Measurements from ENCODE around the gene ITPK1.
"Not testable (repeated sequence)": the region's sequence is repeated elsewhere in the genome, so short reads cannot be mapped to it uniquely, and the experiment has no call there.

ITPK1 gene

GRCh38 chr14:93063393-93063792, 52.3 kb downstream of the ITPK1 start:
- no peaks in the 10 kb centered on the region for H3K27me3 ChIP-seq (ENCODE audit: insufficient read depth, low read length)
- peaks cover 9% of the 10 kb centered on the region for H3K4me1 ChIP-seq (ENCODE audit: insufficient read depth, low read length)
- 97% methylated on average over 5 of the region's 5 CpGs for WGBS
- no peak overlapping the region for H3K9ac ChIP-seq (ENCODE audit: low read depth, low read length)
- H3K36me3 ChIP-seq (ENCODE audit: insufficient read depth, low read length) = no peaks in the 10 kb centered on the region; the same call in 1 of the 2 replicates
- H3K9me3 ChIP-seq (ENCODE audit: insufficient read depth, low read depth, low read length) = no peaks in the 10 kb centered on the region
- H3K27ac ChIP-seq (ENCODE audit: low read depth, low read length) = no peak overlapping the region
- H3K4me3 ChIP-seq (ENCODE audit: low read length) = no peak overlapping the region

GRCh38 chr14:93062890-93063289, 52.8 kb downstream of the ITPK1 start:
- Histone ChIP-seq H3K27ac (ENCODE audit: low read depth, low read length) (no peak overlapping the region), H3K4me1 (ENCODE audit: insufficient read depth, low read length) (peaks cover 9% of the 10 kb centered on the region), H3K36me3 (ENCODE audit: insufficient read depth, low read length) (no peaks in the 10 kb centered on the region; the same call in 1 of the 2 replicates), H3K9ac (ENCODE audit: low read depth, low read length) (no peak overlapping the region), H3K4me3 (ENCODE audit: low read length) (no peak overlapping the region), H3K27me3 (ENCODE audit: insufficient read depth, low read length) (no peaks in the 10 kb centered on the region), H3K9me3 (ENCODE audit: insufficient read depth, low read depth, low read length) (no peaks in the 10 kb centered on the region)
- 93% methylated on average over 10 of the region's 10 CpGs for WGBS

- not testable (repeated sequence) for H3K4me3 ChIP-seq (ENCODE audit: low read length); H3K27me3 ChIP-seq (ENCODE audit: insufficient read depth, low read length); H3K9me3 ChIP-seq (ENCODE audit: insufficient read depth, low read depth, low read length); H3K36me3 ChIP-seq (ENCODE audit: insufficient read depth, low read length); H3K4me1 ChIP-seq (ENCODE audit: insufficient read depth, low read length); H3K9ac ChIP-seq (ENCODE audit: low read depth, low read length); H3K27ac ChIP-seq (ENCODE audit: low read depth, low read length)
- 91% methylated on average over 11 of the region's 12 CpGs for WGBS
These were observed 53.7 kb downstream of the ITPK1 start for GRCh38 chr14:93062013-93062412.

- no peak overlapping the region for H3K9ac ChIP-seq (ENCODE audit: low read depth, low read length)
- peaks cover 9% of the 10 kb centered on the region for H3K4me1 ChIP-seq (ENCODE audit: insufficient read depth, low read length)
- H3K27me3 ChIP-seq (ENCODE audit: insufficient read depth, low read length) = no peaks in the 10 kb centered on the region
- no peaks in the 10 kb centered on the region for H3K36me3 ChIP-seq (ENCODE audit: insufficient read depth, low read length)
- no peak overlapping the region for H3K4me3 ChIP-seq (ENCODE audit: low read length)
- 87% methylated on average over 4 of the region's 4 CpGs for WGBS
- no peak overlapping the region for H3K27ac ChIP-seq (ENCODE audit: low read depth, low read length)
- no peaks in the 10 kb centered on the region for H3K9me3 ChIP-seq (ENCODE audit: insufficient read depth, low read depth, low read length)
These were observed 54.2 kb downstream of the ITPK1 start for GRCh38 chr14:93061380-93062012.

GRCh38 chr14:93060841-93061240, 54.9 kb downstream of the ITPK1 start:
- Histone ChIP-seq H3K9me3 (ENCODE audit: insufficient read depth, low read depth, low read length) (no peaks in the 10 kb centered on the region), H3K9ac (ENCODE audit: low read depth, low read length) (no peak overlapping the region), H3K36me3 (ENCODE audit: insufficient read depth, low read length) (no peaks in the 10 kb centered on the region), H3K4me1 (ENCODE audit: insufficient read depth, low read length) (peaks cover 12% of the 10 kb centered on the region), H3K27me3 (ENCODE audit: insufficient read depth, low read length) (no peaks in the 10 kb centered on the region), H3K4me3 (ENCODE audit: low read length) (no peak overlapping the region), H3K27ac (ENCODE audit: low read depth, low read length) (no peak overlapping the region)
- WGBS = 90% methylated on average over 1 of the region's 1 CpG

GRCh38 chr14:93059917-93060545, 55.7 kb downstream of the ITPK1 start:
- Histone ChIP-seq H3K4me1 (ENCODE audit: insufficient read depth, low read length) (peaks cover 12% of the 10 kb centered on the region), H3K36me3 (ENCODE audit: insufficient read depth, low read length) (no peaks in the 10 kb centered on the region), H3K27ac (ENCODE audit: low read depth, low read length) (peak overlapping the region; percentile 7; the same call in 1 of the 2 replicates), H3K4me3 (ENCODE audit: low read length) (no peak overlapping the region), H3K9ac (ENCODE audit: low read depth, low read length) (no peak overlapping the region), H3K27me3 (ENCODE audit: insufficient read depth, low read length) (no peaks in the 10 kb centered on the region), H3K9me3 (ENCODE audit: insufficient read depth, low read depth, low read length) (no peaks in the 10 kb centered on the region)
- 73% methylated on average over 7 of the region's 9 CpGs for WGBS

GRCh38 chr14:93059260-93059659, 56.5 kb downstream of the ITPK1 start:
- Histone ChIP-seq H3K27ac (ENCODE audit: low read depth, low read length) (no peak overlapping the region), H3K9me3 (ENCODE audit: insufficient read depth, low read depth, low read length) (no peaks in the 10 kb centered on the region), H3K36me3 (ENCODE audit: insufficient read depth, low read length) (no peaks in the 10 kb centered on the region), H3K27me3 (ENCODE audit: insufficient read depth, low read length) (no peaks in the 10 kb centered on the region), H3K4me1 (ENCODE audit: insufficient read depth, low read length) (peaks cover 12% of the 10 kb centered on the region), H3K4me3 (ENCODE audit: low read length) (no peak overlapping the region), H3K9ac (ENCODE audit: low read depth, low read length) (no peak overlapping the region)
- WGBS = over 99% methylated on average over 16 of the region's 16 CpGs

GRCh38 chr14:93057586-93058280, 58.0 kb downstream of the ITPK1 start:
- Histone ChIP-seq H3K27me3 (ENCODE audit: insufficient read depth, low read length) (no peaks in the 10 kb centered on the region), H3K27ac (ENCODE audit: low read depth, low read length) (no peak overlapping the region), H3K9ac (ENCODE audit: low read depth, low read length) (no peak overlapping the region), H3K4me3 (ENCODE audit: low read length) (no peak overlapping the region), H3K4me1 (ENCODE audit: insufficient read depth, low read length) (peaks cover 12% of the 10 kb centered on the region), H3K36me3 (ENCODE audit: insufficient read depth, low read length) (no peaks in the 10 kb centered on the region), H3K9me3 (ENCODE audit: insufficient read depth, low read depth, low read length) (no peaks in the 10 kb centered on the region)
- WGBS = 90% methylated on average over 14 of the region's 14 CpGs

GRCh38 chr14:93056840-93057585, 58.7 kb downstream of the ITPK1 start:
- Histone ChIP-seq H3K27me3 (ENCODE audit: insufficient read depth, low read length) (no peaks in the 10 kb centered on the region), H3K9ac (ENCODE audit: low read depth, low read length) (no peak overlapping the region), H3K4me3 (ENCODE audit: low read length) (no peak overlapping the region), H3K4me1 (ENCODE audit: insufficient read depth, low read length) (peaks cover 19% of the 10 kb centered on the region), H3K36me3 (ENCODE audit: insufficient read depth, low read length) (no peaks in the 10 kb centered on the region), H3K27ac (ENCODE audit: low read depth, low read length) (no peak overlapping the region), H3K9me3 (ENCODE audit: insufficient read depth, low read depth, low read length) (no peaks in the 10 kb centered on the region)
- 87% methylated on average over 14 of the region's 14 CpGs for WGBS

GRCh38 chr14:93056166-93056839, 59.4 kb downstream of the ITPK1 start:
- H3K36me3 ChIP-seq (ENCODE audit: insufficient read depth, low read length) = no peaks in the 10 kb centered on the region
- no peak overlapping the region for H3K27ac ChIP-seq (ENCODE audit: low read depth, low read length)
- no peaks in the 10 kb centered on the region for H3K9me3 ChIP-seq (ENCODE audit: insufficient read depth, low read depth, low read length)
- no peak overlapping the region for H3K4me3 ChIP-seq (ENCODE audit: low read length)
- no peak overlapping the region; the same call in 1 of the 2 replicates for H3K9ac ChIP-seq (ENCODE audit: low read depth, low read length)
- peaks cover 24% of the 10 kb centered on the region for H3K4me1 ChIP-seq (ENCODE audit: insufficient read depth, low read length)
- H3K27me3 ChIP-seq (ENCODE audit: insufficient read depth, low read length) = no peaks in the 10 kb centered on the region
- 88% methylated on average over 5 of the region's 5 CpGs for WGBS
